CD4-positive, alpha-beta memory T cell (primary cell): ENCODE results near the gene RTN4R. TPM values are rescaled to one million over a fixed set of nuclear protein-coding genes. Genes with fewer than 3 reads are reported as not detected.
A peak's percentile ranks its signal among the peaks of the same experiment; 100 is the strongest.

Source experiments
- CTCF ChIA-PET: fragments of 350-600 bp; sonication (Branson Sonifier 250); formaldehyde crosslinking; loops from one replicate; lab custom pipeline; 2021; ENCODE audit warnings: inconsistent platforms; ENCODE audit not compliant: partially characterized antibody; lab: Charles Lee
- POLR2A ChIA-PET: fragments of 350-600 bp; sonication (Branson Sonifier 250); formaldehyde crosslinking; loops from one replicate; lab custom pipeline; 2021; ENCODE audit not compliant: partially characterized antibody; lab: Charles Lee
- DNase-seq, 5 donors: peaks; one replicate each; pipeline versions ENCODE4 v3.0.0 to v3.0.0-alpha.2; 2020 to 2022; ENCODE audit warnings: mixed read lengths in 1 of 5
- H3K27ac ChIP-seq: one replicate; pipeline ENCODE4 v1.7.0; 2013; ENCODE audit warnings: low read depth, low read length
- H3K27me3 ChIP-seq: 2 replicates; pipeline ENCODE4 v1.7.0; 2013; ENCODE audit warnings: mild to moderate bottlenecking, low read length, moderate library complexity; ENCODE audit not compliant: insufficient read depth
- H3K36me3 ChIP-seq: 2 replicates; pipeline ENCODE4 v1.7.0; 2013; ENCODE audit warnings: mild to moderate bottlenecking, low read length, moderate library complexity; ENCODE audit not compliant: insufficient read depth
- H3K4me1 ChIP-seq: 2 replicates; pipeline ENCODE4 v1.7.0; 2013; ENCODE audit warnings: mild to moderate bottlenecking, low read length, moderate library complexity; ENCODE audit not compliant: insufficient read depth
- H3K4me3 ChIP-seq, 2 donors: one replicate each; pipeline ENCODE4 v1.7.0; 2013; ENCODE audit warnings: low read length in 2 of 2, mild to moderate bottlenecking in 1 of 2
- H3K9me3 ChIP-seq, 2 donors: one replicate each; pipeline ENCODE4 v1.7.0; 2013; ENCODE audit warnings: low read length in 2 of 2, control low read depth in 1 of 2; ENCODE audit not compliant: control insufficient read depth in 1 of 2
- H3K27ac Mint-ChIP-seq, 7 donors: one replicate each; pipeline ENCODE4 v1.8.0; 2020 to 2021; ENCODE audit warnings: mixed read lengths in 7 of 7, mild to moderate bottlenecking in 6 of 7, inconsistent platforms in 3 of 7, moderate library complexity in 3 of 7
- H3K27me3 Mint-ChIP-seq, 2 donors: one replicate each; pipeline ENCODE4 v1.8.0; 2020 to 2021; ENCODE audit warnings: mixed read lengths in 2 of 2
- H3K36me3 Mint-ChIP-seq, 2 donors: one replicate each; pipeline ENCODE4 v1.8.0; 2020 to 2021; ENCODE audit warnings: mixed read lengths in 2 of 2, inconsistent platforms in 1 of 2, mild to moderate bottlenecking in 1 of 2
- H3K4me1 Mint-ChIP-seq, 4 donors: one replicate each; pipeline ENCODE4 v1.8.0; 2020 to 2021; ENCODE audit warnings: mixed read lengths in 4 of 4, mild to moderate bottlenecking in 1 of 4
- H3K4me3 Mint-ChIP-seq, 8 donors: one replicate each; pipeline ENCODE4 v1.8.0; 2020 to 2021; ENCODE audit warnings: mixed read lengths in 8 of 8, mild to moderate bottlenecking in 7 of 8, moderate library complexity in 6 of 8, inconsistent platforms in 3 of 8
- H3K9me3 Mint-ChIP-seq, 8 donors: one replicate each; pipeline ENCODE4 v1.8.0; 2020 to 2021; ENCODE audit warnings: mixed read lengths in 8 of 8, mild to moderate bottlenecking in 5 of 8, inconsistent platforms in 3 of 8, moderate library complexity in 1 of 8
- intact Hi-C: fragments of 100-400 bp; cut with micrococcal nuclease; formaldehyde crosslinking; loops from one replicate; pipeline ENCODE4 v1.15.1; 2023
- polyA plus RNA-seq, 2 donors: library from polyadenylated mRNA; unstranded; fragments of 300-500 nt; fragmentation: Illumina TruSeq; gene quantifications; one replicate each; pipeline ENCODE4 v1.2.3, GENCODE V29; 2021
- total RNA-seq, 2 experiments: library from RNA; stranded (reverse); gene quantifications; one replicate each; pipeline ENCODE4 v1.2.3, GENCODE V29; 2021

RTN4R gene
- total and polyA plus RNA-seq, 4 experiments from 2014 or later, result 1.7 to 6.3 (median 2.4) TPM

GRCh38 chr22:20213833-20214708, 54.0 kb downstream of the RTN4R start:
- Mint-ChIP-seq H3K4me3 (no peak overlapping the region), H3K4me1 (peaks cover 1 to 5% (median 4%) of the 10 kb centered on the region in 4 donors), H3K36me3 (no peaks in the 10 kb centered on the region), H3K27me3 (peaks cover 3 to 5% of the 10 kb centered on the region in 2 donors), H3K9me3 (no peaks in the 10 kb centered on the region), H3K27ac (no peak overlapping the region)
- POLR2A ChIA-PET, result interaction anchor here (1.4 to 1.9 kb wide), 2 partner anchors 30 to 31 kb away, joined by 3 to 5 read pairs; no protein-coding TSS in a partner anchor
- Histone ChIP-seq H3K27me3 (no peaks in the 10 kb centered on the region), H3K4me3 (no peak overlapping the region), H3K27ac (no peak overlapping the region), H3K9me3 (no peaks in the 10 kb centered on the region), H3K4me1 (no peaks in the 10 kb centered on the region), H3K36me3 (no peaks in the 10 kb centered on the region)
- DNase-seq, result no peak
- intact Hi-C loops, result no loop called here
- CTCF ChIA-PET, result no interaction called here

- intact Hi-C loops, result no loop called here
- Histone ChIP-seq H3K4me1 (peaks cover 6% of the 10 kb centered on the region), H3K4me3 (no peak overlapping the region), H3K27me3 (no peaks in the 10 kb centered on the region), H3K27ac (no peak overlapping the region), H3K9me3 (no peaks in the 10 kb centered on the region), H3K36me3 (no peaks in the 10 kb centered on the region)
- DNase-seq, result no peak
- Mint-ChIP-seq H3K27me3 (peaks cover 0 to 5% of the 10 kb centered on the region in 2 donors), H3K9me3 (no peaks in the 10 kb centered on the region), H3K36me3 (no peaks in the 10 kb centered on the region), H3K4me1 (peaks cover 5 to 12% (median 9%) of the 10 kb centered on the region in 4 donors), H3K27ac (peak overlapping the region in 1 of 7 donors; percentile 34), H3K4me3 (no peak overlapping the region)
- CTCF ChIA-PET, result no interaction called here
- POLR2A ChIA-PET, result interaction anchor here (1.9 kb wide), 1 partner anchor 31 kb away, joined by 5 read pairs; no protein-coding TSS in a partner anchor
Observed at GRCh38 chr22:20212754-20213699, 55.1 kb downstream of the RTN4R start.

GRCh38 chr22:20211997-20212753, 55.9 kb downstream of the RTN4R start:
- no peaks in the 10 kb centered on the region for H3K36me3 ChIP-seq
- H3K27me3 ChIP-seq, result no peaks in the 10 kb centered on the region
- no peaks in the 10 kb centered on the region for H3K9me3 ChIP-seq
- peaks cover 8 to 21% (median 15%) of the 10 kb centered on the region in 4 donors for H3K4me1 Mint-ChIP-seq
- H3K4me3 ChIP-seq, result no peak overlapping the region
- H3K4me1 ChIP-seq, result peaks cover 14% of the 10 kb centered on the region
- H3K27me3 Mint-ChIP-seq, result peaks cover 0 to 4% of the 10 kb centered on the region in 2 donors
- POLR2A ChIA-PET, result interaction anchor here (1.9 kb wide), 1 partner anchor 32 kb away, joined by 5 read pairs; no protein-coding TSS in a partner anchor
- no peak overlapping the region for H3K27ac ChIP-seq
- intact Hi-C loops, result no loop called here
- no peak for DNase-seq
- peak overlapping the region in 1 of 8 donors; percentile 1 for H3K4me3 Mint-ChIP-seq
- peak overlapping the region in 1 of 7 donors; percentile 34 for H3K27ac Mint-ChIP-seq
- no peaks in the 10 kb centered on the region for H3K36me3 Mint-ChIP-seq
- CTCF ChIA-PET, result interaction anchor here (2.0 kb wide), 1 partner anchor 52 kb away, joined by 4 read pairs; no protein-coding TSS in a partner anchor
- H3K9me3 Mint-ChIP-seq, result no peaks in the 10 kb centered on the region

- Mint-ChIP-seq H3K9me3 (no peaks in the 10 kb centered on the region), H3K27me3 (no peaks in the 10 kb centered on the region), H3K36me3 (no peaks in the 10 kb centered on the region), H3K4me3 (no peak overlapping the region), H3K27ac (no peak overlapping the region), H3K4me1 (peaks cover 9 to 25% (median 18%) of the 10 kb centered on the region in 4 donors)
- Histone ChIP-seq H3K9me3 (no peaks in the 10 kb centered on the region), H3K36me3 (no peaks in the 10 kb centered on the region), H3K27me3 (no peaks in the 10 kb centered on the region), H3K27ac (no peak overlapping the region), H3K4me3 (no peak overlapping the region), H3K4me1 (peaks cover 18% of the 10 kb centered on the region)
- no peak for DNase-seq
- intact Hi-C loops, result no loop called here
- ChIA-PET CTCF (interaction anchor here (2.0 kb wide), 1 partner anchor 52 kb away, joined by 4 read pairs; no protein-coding TSS in a partner anchor), POLR2A (no interaction called here)
Observed at GRCh38 chr22:20211409-20211996, 56.6 kb downstream of the RTN4R start.

GRCh38 chr22:20210473-20211059, 57.6 kb downstream of the RTN4R start:
- CTCF ChIA-PET, result interaction anchor here (2.0 kb wide), 1 partner anchor 51 kb away, joined by 4 read pairs; no protein-coding TSS in a partner anchor
- peaks cover 15 to 34% (median 26%) of the 10 kb centered on the region in 4 donors for H3K4me1 Mint-ChIP-seq
- intact Hi-C loops, result no loop called here
- peak overlapping the region in 1 of 7 donors; percentile 30 for H3K27ac Mint-ChIP-seq
- Histone ChIP-seq H3K9me3 (no peaks in the 10 kb centered on the region), H3K27me3 (no peaks in the 10 kb centered on the region), H3K27ac (no peak overlapping the region), H3K4me1 (peaks cover 26% of the 10 kb centered on the region), H3K4me3 (no peak overlapping the region), H3K36me3 (no peaks in the 10 kb centered on the region)
- peaks cover 0 to 3% of the 10 kb centered on the region in 2 donors for H3K36me3 Mint-ChIP-seq
- H3K9me3 Mint-ChIP-seq, result no peaks in the 10 kb centered on the region
- no peak overlapping the region for H3K4me3 Mint-ChIP-seq
- POLR2A ChIA-PET, result interaction anchor here (1.3 kb wide), 1 partner anchor 28 kb away, joined by 3 read pairs; no protein-coding TSS in a partner anchor
- DNase-seq, result no peak
- H3K27me3 Mint-ChIP-seq, result peaks cover 0 to 1% of the 10 kb centered on the region in 2 donors

DNA sequence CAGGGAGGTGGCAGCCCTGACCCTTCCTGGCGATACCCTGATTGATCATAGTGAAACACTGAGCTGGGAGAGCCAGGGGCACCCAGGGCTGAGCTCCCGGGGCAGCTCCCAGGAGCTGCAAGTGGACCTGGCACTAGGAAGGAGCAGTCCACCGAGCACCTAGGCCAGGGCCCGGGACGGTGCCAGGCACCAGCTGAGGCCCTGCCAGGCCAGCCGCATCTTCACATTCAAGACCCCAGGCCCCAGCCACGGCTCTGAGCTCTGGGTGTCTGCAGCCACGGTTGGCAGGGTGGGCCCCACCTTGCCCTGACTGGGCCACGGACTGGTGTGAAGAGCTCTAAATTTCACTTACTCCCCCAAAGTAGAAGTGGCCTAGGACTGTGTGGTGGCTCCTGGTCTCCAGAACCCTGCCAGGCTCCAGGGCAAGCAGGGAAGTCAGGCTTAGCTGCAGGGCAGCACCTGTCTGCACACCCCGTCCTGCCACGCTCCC, 58.3 kb downstream of the RTN4R start:
- peaks cover 17 to 37% (median 28%) of the 10 kb centered on the region in 4 donors for H3K4me1 Mint-ChIP-seq
- H3K36me3 Mint-ChIP-seq, result peaks cover 0 to 3% of the 10 kb centered on the region in 2 donors
- H3K9me3 Mint-ChIP-seq, result no peaks in the 10 kb centered on the region
- no peak overlapping the region for H3K27ac ChIP-seq
- H3K27me3 ChIP-seq, result no peaks in the 10 kb centered on the region
- H3K36me3 ChIP-seq, result no peaks in the 10 kb centered on the region
- H3K27me3 Mint-ChIP-seq, result peaks cover 0 to 1% of the 10 kb centered on the region in 2 donors
- no peaks in the 10 kb centered on the region for H3K9me3 ChIP-seq
- no peak overlapping the region for H3K27ac Mint-ChIP-seq
- H3K4me3 ChIP-seq, result no peak overlapping the region
- DNase-seq, result no peak
- peaks cover 29% of the 10 kb centered on the region for H3K4me1 ChIP-seq
- intact Hi-C loops, result no loop called here
- ChIA-PET CTCF (interaction anchor here (2.0 kb wide), 1 partner anchor 50 kb away, joined by 4 read pairs; no protein-coding TSS in a partner anchor), POLR2A (interaction anchor here (1.3 kb wide), 1 partner anchor 29 kb away, joined by 3 read pairs; no protein-coding TSS in a partner anchor)
- H3K4me3 Mint-ChIP-seq, result no peak overlapping the region
